Measurements from ENCODE around the gene JOSD1. TPM values are rescaled to one million over a fixed set of nuclear protein-coding genes. Genes with fewer than 3 reads are reported as not detected.
A peak's percentile ranks its signal among the peaks of the same experiment; 100 is the strongest.

JOSD1 gene
- total RNA-seq, 1 experiment from 2014 or later = 84.9 TPM

DNA sequence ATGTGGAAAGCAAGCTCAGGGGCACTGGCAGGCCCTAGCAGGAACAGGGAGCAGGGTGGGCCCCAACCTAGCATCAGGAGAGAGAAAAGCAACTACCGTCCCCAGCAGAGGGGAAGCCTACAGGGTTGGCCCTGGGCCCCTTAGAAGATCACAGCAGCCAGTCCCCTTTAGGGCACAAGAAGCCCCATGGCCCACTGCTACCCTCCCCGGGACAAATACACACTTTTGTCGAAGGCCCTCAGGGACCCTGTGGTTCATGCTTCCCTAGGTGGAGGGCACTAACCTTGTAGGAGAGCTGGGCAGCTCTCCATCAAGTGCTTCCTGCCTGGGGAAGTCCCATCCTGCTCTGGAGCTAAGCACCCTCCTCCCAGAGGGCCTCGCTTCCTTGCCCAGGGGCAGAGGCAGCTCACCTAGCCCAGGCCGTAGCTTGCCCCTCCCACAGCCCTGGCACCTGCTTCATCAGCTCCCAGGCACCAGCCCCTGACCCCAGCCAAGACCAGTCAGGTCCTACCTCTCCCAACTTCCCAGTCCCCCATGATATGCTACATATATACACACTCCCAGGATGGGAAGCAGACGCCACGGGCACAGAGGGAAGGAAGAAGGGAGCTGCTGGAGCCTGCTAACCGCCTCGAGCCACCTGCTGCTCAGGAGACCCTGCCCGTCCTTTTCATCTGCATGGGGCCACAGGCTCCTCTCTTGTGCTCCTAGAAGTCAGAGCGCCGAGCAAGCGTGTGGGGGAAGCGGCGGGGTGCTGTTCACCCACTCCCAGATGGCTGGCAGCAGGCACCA, 34.9 kb upstream of the JOSD1 start:
- H3K36me3 Mint-ChIP-seq (ENCODE audit: insufficient read depth, unreplicated experiment) = peaks cover 78% of the 10 kb centered on the region

DNA sequence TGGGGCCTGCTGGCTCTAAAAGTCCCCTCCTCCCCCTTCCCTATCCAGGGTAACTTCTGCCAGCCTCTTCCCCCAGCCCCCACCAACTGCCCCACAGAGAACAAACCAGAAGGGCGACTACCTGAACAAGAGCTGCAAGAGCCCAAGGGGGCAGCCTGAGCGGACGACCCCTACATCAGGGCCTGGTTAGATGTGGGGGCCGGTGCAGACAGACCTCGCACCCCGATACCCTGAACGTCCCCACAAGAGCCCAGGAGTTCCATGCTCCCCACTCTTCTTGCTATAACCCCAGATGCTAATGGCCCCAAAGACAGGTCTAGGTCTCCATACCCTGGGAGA, 34.4 kb upstream of the JOSD1 start:
- ChIA-PET CTCF (interaction anchor here (1.8 to 2.2 kb wide), 2 partner anchors 10 kb away, joined by 5 to 8 read pairs; no protein-coding TSS in a partner anchor), POLR2A (interaction anchor here (1.3 kb wide), 2 partner anchors 10 to 12 kb away, joined by 3 to 4 read pairs; no protein-coding TSS in a partner anchor)
- Mint-ChIP-seq H3K4me1 (ENCODE audit: insufficient read depth, unreplicated experiment) (peaks cover 11% of the 10 kb centered on the region), H3K9me3 (ENCODE audit: unreplicated experiment) (no peaks in the 10 kb centered on the region), H3K36me3 (ENCODE audit: insufficient read depth, unreplicated experiment) (peaks cover 81% of the 10 kb centered on the region), H3K27me3 (ENCODE audit: insufficient read depth, unreplicated experiment) (no peaks in the 10 kb centered on the region), H3K4me3 (ENCODE audit: unreplicated experiment) (no peak overlapping the region), H3K27ac (ENCODE audit: low read depth, unreplicated experiment) (no peak overlapping the region)
- DNase-seq (ENCODE audit: unreplicated experiment) = no peak
- no TSS peak for BruUV-seq (replicated peaks)
- TF ChIP-seq, protein P1, sequence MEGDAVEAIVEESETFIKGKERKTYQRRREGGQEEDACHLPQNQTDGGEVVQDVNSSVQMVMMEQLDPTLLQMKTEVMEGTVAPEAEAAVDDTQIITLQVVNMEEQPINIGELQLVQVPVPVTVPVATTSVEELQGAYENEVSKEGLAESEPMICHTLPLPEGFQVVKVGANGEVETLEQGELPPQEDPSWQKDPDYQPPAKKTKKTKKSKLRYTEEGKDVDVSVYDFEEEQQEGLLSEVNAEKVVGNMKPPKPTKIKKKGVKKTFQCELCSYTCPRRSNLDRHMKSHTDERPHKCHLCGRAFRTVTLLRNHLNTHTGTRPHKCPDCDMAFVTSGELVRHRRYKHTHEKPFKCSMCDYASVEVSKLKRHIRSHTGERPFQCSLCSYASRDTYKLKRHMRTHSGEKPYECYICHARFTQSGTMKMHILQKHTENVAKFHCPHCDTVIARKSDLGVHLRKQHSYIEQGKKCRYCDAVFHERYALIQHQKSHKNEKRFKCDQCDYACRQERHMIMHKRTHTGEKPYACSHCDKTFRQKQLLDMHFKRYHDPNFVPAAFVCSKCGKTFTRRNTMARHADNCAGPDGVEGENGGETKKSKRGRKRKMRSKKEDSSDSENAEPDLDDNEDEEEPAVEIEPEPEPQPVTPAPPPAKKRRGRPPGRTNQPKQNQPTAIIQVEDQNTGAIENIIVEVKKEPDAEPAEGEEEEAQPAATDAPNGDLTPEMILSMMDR (IDR thresholded peaks at IDR 0.05; ENCODE audit: unreplicated experiment) = no peak
- intact Hi-C loops (cut with micrococcal nuclease) = no loop called here

More for the DNA sequence above, 34.9 kb upstream of the JOSD1 start:
- CTCF ChIA-PET = interaction anchor here (1.8 to 2.2 kb wide), 2 partner anchors 9 to 11 kb away, joined by 5 to 8 read pairs; no protein-coding TSS in a partner anchor
- Mint-ChIP-seq H3K9me3 (ENCODE audit: unreplicated experiment) (no peaks in the 10 kb centered on the region), H3K4me1 (ENCODE audit: insufficient read depth, unreplicated experiment) (peaks cover 11% of the 10 kb centered on the region), H3K27me3 (ENCODE audit: insufficient read depth, unreplicated experiment) (no peaks in the 10 kb centered on the region), H3K27ac (ENCODE audit: low read depth, unreplicated experiment) (no peak overlapping the region), H3K4me3 (ENCODE audit: unreplicated experiment) (no peak overlapping the region)
- POLR2A ChIA-PET = interaction anchor here (0.7 to 1.3 kb wide), 2 partner anchors 13 to 19 kb away, joined by 3 to 4 read pairs; no protein-coding TSS in a partner anchor
- intact Hi-C loops (cut with micrococcal nuclease) = no loop called here
- TF ChIP-seq, protein P1 (IDR thresholded peaks at IDR 0.05; ENCODE audit: unreplicated experiment) = no peak
- BruUV-seq (replicated peaks) = no TSS peak
- no peak for DNase-seq (ENCODE audit: unreplicated experiment)

DNA sequence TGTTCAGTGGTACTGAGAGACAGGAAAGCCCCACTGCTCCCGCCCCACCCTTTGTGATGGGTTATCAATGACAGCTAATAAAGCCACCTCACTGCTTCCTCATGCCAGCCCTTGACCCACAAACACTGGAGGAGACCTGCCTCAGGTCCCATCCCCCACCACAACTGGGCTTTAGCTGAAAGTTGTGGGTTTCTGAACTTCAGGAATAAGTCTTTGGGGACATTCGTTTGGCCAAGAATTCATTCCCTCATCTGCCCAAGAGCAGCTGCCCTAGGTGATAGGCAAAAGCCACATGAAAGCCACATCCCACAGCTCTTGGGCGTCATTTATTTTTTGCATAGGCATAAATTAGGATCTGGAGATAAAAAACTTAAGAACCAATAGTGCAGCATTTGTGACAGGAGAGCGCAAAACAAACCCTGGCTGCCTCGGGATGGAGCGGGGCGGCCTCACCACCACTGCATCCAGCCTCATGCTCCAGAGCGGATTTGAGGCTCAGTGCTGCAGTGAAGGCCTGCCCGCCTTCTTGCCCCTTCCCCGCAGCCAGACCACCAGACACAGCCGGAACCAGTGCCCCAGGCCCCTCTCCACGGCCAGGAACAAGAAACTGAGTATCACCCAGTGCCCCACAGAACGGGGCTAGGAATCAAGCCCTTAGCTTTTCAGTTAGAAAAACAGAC, 33.8 kb upstream of the JOSD1 start:
- Mint-ChIP-seq H3K27me3 (ENCODE audit: insufficient read depth, unreplicated experiment) (no peaks in the 10 kb centered on the region), H3K36me3 (ENCODE audit: insufficient read depth, unreplicated experiment) (peaks cover 82% of the 10 kb centered on the region), H3K9me3 (ENCODE audit: unreplicated experiment) (no peaks in the 10 kb centered on the region), H3K4me3 (ENCODE audit: unreplicated experiment) (no peak overlapping the region), H3K27ac (ENCODE audit: low read depth, unreplicated experiment) (peak overlapping the region; percentile 63), H3K4me1 (ENCODE audit: insufficient read depth, unreplicated experiment) (peaks cover 11% of the 10 kb centered on the region)
- DNase-seq (ENCODE audit: unreplicated experiment) = no peak
- POLR2A ChIA-PET = interaction anchor here (0.8 to 2.6 kb wide), 5 partner anchors 9 to 28 kb away, joined by 3 to 13 read pairs (median 4); partner anchors contain the start of gene GTPBP1
- BruUV-seq (replicated peaks) = TSS peak; percentile 58
- TF ChIP-seq, protein P1 (IDR thresholded peaks at IDR 0.05; ENCODE audit: unreplicated experiment) = no peak
- CTCF ChIA-PET = interaction anchor here (1.2 to 3.3 kb wide), 5 partner anchors 9 to 15 kb away, joined by 3 to 13 read pairs (median 5); no protein-coding TSS in a partner anchor
- intact Hi-C loops (cut with micrococcal nuclease) = no loop called here

Measured in MCF 10A (cell line).